HG03558 (cell line): ENCODE data around the gene OTUD5.
"Not testable (repeated sequence)": the region's sequence is repeated elsewhere in the genome, so short reads cannot be mapped to it uniquely, and the experiment has no call there.

Experiments
- ATAC-seq: cut with Tn5 transposase; IDR thresholded peaks from one replicate; pipeline ENCODE4 v1.9.1; 2021; ENCODE audit warnings: moderate number of reproducible peaks; ENCODE audit not compliant: unreplicated experiment; ENCODE audit errors: extremely low read depth

Gene OTUD5

DNA sequence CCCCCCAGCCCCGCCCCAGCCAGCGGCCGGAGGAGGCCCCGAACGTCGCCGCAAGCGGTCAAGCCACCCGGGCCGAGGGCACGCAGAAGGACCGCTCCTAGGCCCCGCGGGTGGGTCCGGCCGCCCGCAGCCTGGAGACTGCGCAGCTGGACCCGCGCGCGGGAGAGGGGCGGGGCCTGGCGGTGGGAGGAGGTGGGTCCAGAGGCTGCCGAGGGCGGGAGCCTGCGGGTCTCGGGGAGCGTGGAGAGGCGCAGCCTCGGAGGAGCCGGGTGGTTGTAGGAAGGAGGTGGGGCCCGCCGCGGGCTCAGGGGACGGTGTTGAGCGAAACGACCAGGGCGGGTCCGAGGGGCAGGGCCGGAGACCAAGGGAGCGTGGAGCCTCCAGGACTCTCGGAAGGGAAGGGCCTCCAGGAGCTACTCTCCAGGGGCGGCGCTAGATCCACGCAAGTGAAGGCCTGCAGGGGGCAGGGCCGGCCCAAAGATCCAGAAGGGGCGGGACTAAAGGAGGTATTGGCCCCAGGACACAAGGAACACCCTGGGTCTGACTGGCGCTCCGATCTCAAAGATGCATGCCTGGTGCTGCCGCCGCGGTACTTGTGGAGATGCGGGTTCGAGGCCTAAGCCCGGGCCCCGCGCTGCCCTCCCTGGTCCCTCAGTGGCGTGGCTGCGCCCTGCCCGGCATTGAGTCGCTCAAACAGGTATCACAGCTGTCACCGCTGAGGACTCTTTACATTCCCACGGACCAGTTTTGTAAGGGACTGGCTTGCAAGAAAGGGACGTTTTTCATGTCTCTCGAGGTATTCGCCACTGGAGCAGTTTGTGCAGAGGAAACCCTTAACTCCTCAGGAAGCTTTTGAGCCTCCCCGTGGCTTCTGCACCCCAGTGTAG is 65.8 kb downstream of the OTUD5 start:
- no peak for ATAC-seq

DNA sequence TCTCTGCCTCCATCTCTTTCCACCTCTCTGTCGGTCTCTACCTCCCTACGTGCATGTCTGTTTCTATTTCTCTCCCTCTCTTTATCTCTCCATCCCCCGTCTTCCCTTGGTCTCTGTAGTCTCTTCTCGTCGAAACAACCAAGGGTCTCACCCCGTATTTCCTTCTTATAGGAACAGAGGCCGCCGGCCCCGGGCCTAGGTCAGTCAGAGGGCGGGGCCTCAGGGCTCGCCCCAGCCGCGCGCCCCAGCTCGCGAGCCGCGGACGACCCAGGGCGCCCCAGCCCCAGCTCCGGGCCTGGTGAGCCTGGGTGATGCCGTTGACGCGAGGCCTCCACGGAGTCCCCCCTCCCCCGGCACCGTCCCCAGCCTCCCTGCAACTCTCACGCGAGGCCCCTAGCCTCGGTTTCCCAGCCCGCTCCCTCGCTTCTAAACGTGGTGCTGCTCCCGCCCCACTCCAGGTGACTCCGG is 66.4 kb downstream of the OTUD5 start:
- no peak for ATAC-seq

DNA sequence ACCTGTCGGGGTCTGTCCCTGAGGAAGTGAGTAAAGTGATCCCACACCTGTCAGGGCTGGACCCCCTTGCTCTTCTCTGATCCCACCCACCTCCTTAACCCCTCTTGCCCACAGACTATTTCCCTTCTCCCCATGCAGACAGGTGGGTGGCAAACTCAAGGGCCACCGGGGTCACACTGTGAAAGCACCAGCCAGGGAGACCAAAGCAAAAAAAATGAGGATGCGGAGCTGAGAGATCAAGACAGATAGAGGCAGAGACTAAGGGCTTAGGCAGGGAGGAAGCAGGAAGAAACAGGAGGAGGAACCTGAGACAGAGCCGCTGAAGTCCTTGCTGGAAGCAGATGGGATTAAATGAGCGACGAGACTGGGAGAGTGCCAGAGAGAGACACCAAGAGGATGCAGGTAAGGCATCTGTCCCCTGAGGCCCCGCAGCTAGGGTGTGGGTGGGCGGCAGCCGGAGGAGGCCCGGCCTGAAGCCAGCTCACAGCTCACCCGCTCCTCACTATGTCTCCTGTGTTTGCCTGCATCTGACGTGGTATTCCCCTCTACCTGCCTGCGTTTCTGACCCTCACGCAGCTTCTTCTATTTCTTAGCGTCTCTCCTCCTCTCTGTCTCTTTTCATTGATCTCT is 67.0 kb downstream of the OTUD5 start:
- no peak for ATAC-seq

DNA sequence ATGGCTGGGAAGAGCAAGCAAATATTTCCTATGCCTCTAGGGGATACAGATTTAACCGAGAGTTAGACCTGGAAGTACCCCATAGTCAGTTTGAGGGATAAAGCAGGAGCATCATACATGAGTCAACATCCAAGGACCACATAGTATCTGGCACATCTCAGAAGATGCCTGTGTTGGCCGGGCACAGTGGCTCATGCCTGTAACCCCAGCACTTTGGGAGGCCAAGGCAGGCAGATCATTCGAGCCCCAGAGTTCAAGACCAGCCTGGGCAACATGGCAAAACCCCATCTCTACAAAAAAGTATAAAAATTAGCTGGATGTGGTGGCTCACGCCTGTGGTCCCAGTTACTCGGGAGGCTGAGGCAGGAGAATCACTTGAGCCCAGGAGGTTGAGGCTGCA is 70.8 kb downstream of the OTUD5 start:
- not testable (repeated sequence) for ATAC-seq

DNA sequence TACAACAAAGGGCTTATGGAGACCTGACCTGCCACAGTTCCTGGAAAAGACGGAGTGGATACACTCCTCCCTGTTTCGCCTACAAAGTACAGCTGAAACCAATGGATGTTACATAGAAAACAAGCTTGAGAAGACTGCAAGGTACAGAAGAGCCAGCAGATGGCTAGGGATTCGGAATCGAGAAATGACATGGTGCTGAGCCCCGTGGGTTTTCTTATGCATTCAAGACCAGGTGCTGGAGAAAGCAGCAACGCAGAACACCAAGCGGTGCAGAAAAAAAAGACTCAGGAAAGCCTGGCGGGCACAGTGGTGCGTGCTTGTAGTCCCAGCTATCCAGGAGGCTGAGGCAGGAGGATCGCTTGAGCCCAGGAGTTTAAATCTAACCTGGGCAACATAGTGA is 73.7 kb downstream of the OTUD5 start:
- ATAC-seq, result no peak

DNA sequence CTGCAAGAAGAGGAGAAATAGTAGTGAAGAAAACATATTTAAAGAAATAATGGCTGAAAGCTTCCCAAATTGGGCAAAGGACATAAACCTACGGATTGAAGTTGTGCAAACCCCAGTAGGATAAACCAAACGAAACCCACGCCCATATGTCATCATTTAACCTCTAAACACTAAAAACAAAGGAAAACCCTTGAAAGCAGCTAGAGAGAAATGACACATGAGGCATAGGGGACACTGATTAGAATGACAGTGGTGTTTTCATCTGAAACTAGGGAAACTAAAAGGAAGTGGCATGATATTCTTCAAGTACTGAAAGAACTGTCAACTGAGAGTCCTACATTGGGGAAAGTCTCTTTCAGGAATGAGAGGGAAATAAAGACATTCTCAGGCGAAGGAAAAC is 80.5 kb downstream of the OTUD5 start:
- not testable (repeated sequence) for ATAC-seq
